Activated CD4-positive, alpha-beta T cell treated with anti-CD3 and anti-CD28 coated beads, Interleukin-2, amount 50 U/mL, for 4 hours (primary cell): ENCODE results near the gene IER3.
"Not testable (repeated sequence)": the region's sequence is repeated elsewhere in the genome, so short reads cannot be mapped to it uniquely, and the experiment has no call there.

ENCODE experiments used
- DNase-seq, 2 experiments: peaks; one replicate each; pipeline ENCODE4 v3.0.0-alpha.2; 2020

The IER3 gene

DNA sequence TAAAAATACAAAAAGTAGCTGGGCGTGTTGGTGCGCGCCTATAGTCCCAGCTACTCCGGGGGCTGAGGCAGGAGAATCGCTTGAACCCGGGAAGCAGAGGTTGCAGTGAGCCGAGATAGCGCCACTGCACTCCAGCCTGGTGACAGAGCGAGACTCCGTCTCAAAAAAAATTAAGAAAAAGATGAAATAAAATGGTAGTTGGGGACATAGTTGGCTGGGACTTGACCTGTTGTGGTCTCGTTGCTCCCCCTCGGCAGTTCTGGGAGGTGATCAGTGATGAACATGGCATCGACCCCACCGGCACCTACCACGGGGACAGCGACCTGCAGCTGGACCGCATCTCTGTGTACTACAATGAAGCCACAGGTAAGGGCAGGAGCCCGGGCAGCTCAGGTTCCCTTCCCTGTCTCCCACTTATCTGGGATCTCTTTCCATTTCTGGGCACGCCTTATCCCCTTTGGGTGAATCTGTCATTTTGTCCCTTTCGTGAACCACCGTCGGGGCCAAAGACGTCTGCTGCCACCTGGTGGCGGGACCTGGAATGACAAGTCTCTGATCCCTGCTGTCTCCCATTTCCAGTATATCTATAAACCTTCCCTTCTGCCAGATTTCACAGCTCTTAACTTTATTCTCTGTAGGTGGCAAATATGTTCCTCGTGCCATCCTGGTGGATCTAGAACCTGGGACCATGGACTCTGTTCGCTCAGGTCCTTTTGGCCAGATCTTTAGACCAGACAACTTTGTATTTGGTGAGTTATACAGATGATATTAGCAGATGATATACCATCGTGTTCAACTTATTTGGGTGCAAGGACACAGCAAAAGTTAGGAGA, 21.9 kb downstream of the IER3 start:
- DNase-seq: peak; percentile 82 to 87

DNA sequence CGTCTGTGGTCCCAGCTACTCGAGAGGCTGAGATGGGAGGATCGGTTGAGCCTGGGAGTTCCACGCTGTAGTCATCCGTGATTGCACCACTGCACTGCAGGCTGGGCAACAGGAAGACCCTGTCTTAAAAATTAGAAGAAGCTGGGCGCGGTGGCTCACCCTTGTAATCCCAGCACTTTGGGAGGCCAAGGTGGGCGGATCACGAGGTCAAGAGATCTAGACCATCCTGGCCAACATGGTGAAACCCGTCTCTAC, 22.4 kb downstream of the IER3 start:
- DNase-seq: not testable (repeated sequence)

DNA sequence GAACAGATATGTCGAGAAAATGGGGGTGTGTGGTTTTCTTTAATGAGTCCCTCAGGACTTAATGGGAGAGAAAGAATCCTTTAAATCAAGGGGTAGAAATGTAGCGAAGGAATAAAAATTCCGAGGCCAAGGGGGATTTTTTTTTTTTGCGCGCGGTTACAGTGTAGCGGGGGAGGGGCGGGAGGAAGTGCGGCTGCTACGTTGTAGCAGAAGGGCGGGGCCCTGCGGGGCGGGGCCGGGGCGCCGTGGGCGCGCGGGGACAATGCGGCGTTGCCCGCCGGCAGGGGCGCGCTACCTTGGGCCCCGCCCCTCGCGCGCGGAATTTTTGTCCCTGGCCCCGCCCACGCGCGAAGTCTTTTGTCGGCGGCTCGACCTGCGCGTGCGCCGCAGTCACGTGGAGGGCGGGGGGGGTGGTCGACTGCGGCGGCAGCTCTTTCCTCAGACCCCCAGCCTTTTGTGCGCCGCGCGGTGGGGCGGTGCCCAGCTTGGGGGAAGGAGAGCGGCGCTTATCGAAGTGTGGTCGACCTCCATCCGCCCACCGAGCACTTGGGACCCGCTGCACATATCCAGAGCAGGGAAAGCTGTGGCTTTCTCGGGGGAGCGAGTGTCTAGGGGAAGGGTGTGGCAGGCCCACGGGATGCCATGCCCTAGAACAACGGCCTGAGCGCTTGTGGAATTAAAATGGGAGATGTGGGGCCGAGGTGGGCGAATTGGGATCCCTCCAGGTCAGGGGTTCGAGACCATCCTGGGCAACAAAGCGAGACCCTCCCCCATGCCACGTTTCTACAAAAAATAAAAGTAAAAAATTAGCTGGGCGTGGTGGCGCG, 22.9 kb downstream of the IER3 start:
- peak; percentile 95 for DNase-seq

DNA sequence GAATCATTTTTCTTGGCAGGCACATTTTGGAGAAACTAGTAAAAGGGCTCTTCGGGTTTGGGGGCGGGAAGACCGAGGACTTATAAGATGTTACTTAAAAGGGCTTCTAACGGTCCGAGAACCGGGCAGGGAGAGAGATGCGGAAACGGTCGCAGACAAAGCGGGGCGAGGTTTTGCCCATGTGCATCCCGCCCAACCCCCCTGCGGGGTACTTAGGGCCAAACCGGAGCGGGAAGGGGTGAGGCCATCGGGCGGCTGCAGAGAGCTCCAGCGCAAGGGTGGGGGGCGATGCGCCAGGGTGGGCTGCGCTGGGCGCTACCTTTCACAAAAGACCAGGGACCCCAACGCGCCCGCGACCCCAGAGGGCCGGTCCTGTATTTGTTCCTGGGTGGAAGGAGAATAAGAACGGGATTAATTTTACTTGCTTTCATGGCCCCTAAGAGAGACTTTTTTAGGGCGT, 23.6 kb downstream of the IER3 start:
- DNase-seq: peak; percentile 45 to 53

DNA sequence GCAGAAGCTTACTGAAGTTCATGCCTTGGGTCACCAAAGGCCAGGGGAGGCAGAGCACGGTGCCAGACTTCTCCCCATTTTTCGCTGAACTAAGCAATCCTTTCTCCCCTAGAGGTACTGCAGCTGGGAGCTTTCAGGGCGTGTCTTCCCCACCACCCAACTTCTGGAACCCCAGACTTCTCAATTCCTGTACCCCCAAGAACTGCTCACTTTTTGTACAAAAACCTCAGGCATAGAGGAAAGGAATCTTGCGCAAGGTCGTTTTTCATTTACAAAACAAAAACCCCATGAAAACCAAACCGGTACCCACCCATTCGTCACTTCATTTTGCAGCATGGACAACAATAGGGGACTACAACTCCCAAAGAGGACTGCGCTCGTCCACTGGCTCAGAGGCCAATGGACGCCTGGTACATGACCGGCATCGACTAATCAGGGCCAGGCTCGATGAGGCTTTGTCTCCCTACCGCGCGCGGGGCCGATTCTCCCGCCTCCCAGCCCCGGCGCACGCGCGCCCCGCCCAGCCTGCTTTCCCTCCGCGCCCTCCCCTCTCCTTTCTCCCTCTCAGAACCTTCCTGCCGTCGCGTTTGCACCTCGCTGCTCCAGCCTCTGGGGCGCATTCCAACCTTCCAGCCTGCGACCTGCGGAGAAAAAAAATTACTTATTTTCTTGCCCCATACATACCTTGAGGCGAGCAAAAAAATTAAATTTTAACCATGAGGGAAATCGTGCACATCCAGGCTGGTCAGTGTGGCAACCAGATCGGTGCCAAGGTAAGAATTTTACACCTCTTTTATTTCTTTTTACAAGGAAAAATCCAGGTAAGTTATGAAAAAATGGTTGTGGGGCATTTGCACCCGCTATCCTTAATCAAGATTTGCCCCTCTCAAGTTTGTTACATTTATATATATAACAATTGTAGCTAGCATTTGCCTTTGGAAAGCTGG, 24.3 kb downstream of the IER3 start, which contains the start of gene TUBB:
TUBB (plus strand) TSS at position 562 of the 947 bp plus-strand sequence; CDS start at position 717, 155 bp downstream.
- DNase-seq: peak; percentile 91 to 92

DNA sequence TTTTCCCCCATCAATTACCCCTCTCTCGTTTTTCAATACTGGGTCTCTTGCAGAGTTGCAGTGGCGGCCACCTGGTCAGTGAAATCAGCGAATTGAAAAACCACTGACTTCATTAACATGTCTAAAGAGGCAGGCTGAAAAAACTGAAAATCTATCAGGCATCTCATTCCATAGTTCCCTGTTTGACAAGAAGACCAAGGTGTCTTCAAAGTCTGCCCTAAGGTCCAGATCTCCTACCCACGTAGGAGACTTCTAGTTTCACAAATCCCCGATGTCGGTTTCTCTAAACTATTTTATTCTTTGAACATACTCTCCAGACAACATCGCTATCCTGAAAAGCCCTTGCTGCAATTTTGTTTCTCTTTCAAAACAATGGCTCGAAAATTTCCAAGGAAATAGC, 25.0 kb downstream of the IER3 start:
- DNase-seq: no peak

DNA sequence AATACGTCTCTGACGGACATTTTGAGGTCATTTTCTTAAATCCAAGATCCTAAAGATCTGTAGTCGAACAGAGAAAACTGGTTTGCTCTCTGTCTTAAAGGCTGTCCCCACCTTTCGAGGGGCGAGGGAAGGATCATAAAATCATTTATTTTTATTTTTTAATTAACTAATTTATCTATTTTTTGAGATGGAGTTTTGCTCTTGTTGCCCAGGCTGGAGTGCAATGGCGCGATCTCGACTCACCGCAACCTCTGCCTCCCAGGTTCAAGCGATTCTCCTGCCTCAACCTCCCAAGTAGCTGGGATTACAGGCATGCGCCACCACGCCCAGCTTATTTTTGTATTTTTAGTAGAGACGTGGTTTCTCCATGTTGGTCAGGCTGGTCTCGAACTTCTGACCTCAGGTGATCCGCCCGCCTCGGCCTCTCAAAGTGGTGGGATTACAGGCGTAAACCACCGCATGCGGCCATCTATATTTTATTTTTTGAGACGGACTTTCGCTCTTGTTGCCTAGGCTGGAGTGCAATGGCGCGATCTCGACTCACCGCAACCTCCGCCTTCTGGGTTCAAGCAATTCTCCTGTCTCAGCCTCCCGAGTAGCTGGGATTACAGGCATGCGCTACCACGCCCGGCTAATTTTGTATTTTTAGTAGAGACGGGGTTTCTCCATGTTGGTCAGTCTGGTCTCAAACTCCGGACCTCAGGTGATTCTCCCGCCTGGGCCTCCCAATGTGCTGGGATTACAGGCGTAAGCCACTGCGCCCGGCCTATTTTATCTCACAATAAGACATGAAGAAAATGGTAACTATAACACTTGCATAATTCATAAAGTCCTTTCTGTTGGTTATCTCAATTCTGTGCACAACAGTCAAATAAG, 26.3 kb downstream of the IER3 start:
- not testable (repeated sequence) for DNase-seq

DNA sequence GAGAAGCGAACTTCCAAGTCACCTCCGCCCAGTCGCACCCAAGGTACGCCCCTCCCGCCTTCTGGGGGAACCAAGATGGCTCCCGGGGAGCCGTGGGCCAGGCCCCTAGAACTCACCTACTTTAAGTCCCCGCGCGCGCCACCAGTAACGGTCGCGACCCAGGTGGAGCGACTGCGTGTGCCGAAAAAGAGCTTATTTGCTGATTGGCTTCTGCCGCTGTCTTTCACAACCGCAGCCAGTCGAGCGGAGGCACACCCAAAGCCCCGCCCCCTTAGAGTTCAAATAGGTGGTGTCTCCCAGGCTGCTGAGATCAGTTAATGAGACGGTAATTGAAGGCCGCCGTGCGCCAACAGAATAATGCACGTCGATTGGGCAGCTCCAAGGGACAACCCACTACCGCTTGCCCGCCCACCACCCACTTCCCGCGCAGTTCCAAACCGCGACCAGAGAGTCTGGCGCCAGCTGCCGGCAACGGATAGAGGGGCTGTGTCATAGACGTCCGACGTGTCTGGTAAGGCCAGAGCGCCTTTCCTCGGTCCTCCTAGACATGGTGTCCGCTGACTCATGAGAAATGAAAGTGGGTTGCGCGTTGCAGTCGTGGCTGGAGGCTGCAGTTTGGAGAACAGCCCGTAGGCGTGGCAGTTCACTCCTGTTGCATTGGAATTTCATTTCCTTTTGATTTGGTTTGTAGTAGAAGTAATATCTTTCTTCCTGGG, 27.1 kb downstream of the IER3 start, which contains the start of gene MDC1:
MDC1 (minus strand) TSS at position 153 of the 716 bp plus-strand sequence. CDS start 2,106 bp downstream, outside the sequence.
- peak; percentile 99 for DNase-seq

DNA sequence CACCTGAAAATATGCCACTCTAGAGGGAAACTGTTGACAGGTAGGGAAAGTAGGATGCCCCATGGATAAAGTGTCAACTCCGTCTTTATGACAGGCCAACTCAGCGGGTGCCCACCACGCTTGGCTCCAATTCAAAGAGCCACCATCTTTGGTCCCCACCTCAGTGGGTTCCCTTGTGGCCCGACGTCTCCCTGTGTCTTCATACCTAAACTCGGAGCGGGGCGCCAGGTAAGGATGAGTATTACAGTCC, 27.5 kb downstream of the IER3 start:
- no peak for DNase-seq

DNA sequence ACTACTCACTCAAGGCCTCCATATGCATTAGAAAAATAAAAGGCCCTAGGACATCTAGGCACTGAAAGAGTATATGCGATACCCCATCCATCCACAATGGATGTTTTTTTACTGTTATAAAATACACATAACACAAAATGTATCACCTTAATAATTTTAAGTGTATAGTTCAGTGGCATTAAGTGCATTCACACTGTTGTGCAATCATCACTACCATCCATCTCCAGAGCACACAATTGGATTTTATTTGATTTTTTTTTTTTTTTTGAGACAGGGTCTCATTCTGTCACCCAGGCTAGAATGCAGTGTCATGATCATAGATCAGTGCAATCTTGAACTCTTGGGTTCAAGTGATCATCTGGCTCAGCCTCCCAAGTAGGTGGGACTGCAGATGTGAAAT, 30.1 kb downstream of the IER3 start:
- DNase-seq: no peak

DNA sequence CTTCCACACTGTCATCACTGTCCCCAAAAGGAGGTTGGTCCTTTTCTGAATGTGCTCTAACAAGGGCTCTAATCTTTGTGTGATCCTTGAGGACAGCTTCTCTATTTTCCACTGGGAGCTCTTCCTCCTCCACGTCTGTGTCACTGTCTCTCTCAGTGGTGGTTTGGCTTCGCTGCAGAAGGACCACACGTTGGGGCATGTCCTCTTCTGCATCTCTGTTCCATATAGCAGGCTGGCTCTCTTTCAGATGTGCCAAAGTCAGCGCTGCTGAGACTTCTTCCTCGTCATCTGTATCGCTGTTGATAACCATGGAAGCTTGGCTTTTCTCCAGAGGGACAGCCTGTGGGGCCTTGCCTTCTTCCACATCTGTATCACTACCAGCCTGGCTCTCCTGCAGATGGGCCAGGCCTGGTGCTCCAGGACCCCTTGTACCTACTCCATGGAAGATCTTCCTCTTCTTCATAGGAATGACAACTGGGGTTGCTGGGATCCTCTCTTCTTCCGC, 31.9 kb downstream of the IER3 start:
- no peak for DNase-seq

DNA sequence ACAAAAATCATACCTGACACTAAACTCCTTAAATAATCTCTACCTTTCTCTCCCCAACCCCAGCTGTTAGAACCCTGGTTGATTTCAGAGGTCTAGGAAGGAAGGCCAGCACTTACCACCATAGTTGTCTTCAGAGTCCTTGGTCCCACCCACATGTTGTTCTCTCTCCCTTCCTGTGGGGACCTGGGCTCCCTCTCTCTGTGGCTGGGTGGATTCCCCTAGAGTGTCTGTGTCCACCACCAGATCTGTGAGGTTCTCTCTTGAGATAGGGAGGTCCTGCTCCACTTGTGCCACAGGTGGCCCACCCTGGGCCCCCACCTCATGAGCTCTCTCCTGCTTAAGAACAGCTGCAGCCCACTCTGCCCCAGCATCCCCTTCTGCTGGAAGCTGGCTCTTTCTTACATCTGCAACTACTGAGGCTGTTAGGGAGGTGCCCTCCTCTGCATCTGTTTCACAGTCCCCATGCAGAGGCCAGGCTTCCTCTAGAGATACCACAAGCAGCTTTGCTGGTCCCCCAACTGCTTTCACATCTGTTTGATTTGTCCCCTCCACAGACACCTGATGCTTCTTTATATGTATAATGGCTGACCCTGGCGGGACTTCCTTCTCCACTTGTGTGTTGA, 32.5 kb downstream of the IER3 start:
- no peak for DNase-seq

DNA sequence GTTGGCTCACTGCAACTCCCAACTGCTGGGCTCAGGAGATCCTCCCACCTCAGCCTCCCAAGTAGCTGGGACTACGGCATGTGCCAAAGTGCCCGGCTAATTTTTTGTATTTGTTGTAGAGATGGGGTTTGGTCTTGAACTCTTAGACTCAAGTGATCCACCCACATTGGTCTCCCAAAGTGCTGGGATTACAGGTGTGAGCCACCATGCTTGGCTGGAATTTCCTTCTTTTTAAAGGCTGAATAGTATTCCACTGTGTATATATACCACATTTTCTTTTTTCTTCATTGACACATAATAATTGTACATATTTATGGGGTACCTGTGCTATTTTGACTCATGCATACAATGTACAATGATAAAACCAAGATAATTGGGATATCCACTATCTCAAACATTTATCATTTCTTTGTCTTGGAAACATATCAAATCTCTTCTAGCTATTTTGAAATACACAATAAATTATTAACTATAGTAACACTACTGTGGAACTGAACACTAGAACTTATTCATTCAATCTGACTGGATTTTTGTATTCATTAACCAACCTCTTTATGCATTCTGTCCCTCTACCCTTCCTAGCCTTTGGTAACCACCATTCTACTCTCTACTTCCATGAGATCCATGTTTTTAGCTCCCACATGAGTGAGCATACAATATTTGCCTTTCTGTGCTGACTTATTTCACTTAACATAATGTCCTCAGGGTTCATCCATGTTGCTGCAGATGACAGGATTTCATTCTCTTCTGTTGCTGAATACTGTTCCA, 35.1 kb downstream of the IER3 start:
- no peak for DNase-seq

DNA sequence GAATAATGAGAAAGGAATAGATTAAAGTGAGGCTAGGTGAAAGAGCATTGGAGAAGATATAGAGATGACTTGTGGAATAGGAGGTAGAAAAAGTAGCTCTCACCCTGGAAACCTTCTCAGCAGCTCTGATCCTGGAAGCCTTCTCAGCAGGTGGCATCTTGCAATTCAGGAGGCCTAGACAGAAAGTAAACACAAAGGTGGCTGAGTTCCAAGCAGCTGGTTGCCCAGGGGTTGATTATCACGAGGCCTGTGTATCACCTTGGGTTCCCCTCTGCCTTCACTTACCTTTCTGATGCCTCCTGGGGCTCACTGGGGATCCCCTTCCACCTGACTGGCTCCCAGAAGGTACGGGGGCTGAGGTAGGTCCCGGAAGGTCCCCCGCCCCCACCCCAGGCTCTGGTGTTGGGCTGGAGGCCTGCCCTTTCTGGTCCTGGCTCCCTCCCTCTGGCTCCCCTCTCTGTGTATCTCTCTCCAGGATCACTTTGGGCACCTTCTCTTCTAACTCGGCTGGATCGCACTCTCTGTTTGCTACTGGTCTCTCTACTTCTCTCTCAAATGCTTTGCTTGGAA, 37.0 kb downstream of the IER3 start:
- DNase-seq: no peak

DNA sequence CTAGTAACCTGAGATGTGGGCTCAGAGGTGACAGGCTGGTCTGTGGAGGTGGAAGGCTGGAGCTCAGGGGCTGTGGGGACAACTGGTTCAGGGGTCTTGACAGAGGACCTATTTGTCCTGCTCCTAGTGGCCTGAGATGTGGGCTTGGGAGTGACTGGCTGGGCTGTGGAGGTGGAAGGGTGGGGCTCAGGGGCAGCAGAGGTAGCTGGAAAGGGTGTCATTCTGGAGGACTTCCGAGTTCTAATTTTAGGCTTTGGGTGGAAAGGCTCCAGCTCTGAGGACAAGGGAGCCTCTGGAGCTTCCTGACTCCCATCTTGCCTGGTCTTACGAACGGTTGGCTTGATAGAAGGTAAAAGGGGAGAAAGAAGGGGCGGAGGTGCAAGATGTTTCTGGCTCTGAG, 38.7 kb downstream of the IER3 start:
- no peak for DNase-seq

DNA sequence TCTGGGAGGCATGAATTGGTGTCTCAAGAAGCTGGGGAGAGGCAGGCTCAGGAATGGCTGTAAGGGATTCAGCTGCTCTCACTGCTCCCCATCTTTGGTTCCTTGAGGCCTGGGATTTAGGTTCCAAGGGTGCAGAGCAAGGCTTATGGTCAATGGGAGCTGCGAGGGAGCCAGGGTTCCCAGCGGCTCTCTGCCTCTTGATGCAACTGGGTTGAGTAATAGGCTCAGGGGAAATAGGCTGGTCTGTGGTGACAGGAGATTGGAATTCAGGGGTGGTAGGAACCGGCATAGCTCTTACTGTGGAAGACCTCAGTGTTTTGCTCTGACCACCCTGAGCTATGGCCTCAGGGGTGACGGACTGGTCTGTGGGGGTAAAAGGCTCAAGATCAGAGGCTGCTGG, 40.5 kb downstream of the IER3 start:
- no peak for DNase-seq

DNA sequence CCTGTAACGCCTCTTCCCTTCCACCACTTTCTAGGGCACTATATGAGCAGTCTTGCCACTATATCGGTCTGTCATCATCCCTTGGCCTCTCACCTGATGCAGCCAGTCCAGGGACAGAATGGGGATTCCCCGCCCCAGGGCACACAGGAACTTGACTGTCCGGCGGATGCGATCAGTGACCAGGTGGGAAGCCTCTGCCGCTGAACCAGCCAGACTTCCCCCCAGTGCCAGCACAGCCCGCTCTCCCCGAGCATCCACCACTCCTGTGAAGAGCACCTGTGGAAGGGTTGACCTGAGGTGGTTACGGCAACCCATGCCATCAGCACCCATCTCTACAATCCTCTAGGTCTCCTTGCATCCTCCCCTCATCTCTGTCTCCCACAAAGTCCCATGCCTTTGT, 41.3 kb downstream of the IER3 start:
- DNase-seq: no peak

DNA sequence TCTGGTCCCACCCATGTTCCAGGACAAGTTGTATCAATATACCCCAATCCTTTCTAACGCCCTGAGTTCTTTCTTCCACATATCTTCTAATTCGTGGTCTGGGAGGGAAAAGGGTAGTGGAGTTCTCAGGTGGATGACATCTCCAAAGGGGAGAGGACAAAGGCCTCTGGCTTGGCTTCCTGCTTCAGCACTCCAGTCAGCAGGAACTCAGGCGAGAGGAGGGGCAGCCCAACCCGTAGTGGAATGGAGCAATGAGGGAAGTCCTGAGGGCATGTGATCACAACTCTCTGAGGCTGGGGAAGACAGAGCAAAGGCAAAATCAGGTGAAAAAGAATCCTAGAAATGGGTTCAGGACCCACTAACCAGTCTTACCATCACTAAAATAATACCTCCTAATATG, 44.0 kb downstream of the IER3 start:
- DNase-seq: no peak

DNA sequence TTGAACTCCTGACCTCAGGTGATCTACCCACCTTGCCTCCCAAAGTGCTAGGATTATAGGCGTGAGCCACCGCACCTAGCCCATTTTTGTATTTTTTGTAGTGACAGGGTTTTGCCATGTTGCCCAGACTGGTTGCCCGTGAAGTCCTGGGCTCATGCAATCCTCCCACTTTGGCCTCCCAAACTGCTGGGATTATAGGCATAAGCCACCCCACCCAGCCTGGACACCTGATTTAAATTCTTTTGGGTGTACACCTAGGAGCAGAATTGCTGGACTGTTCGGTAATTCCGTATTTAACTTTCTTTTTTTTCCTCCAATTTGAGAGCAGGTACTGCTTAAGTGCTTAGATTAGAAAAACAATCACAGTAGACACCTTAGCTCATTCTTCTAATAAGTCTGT, 47.9 kb downstream of the IER3 start:
- DNase-seq: no peak
